Left kidney (tissue), 2 donors: ENCODE results near the gene CTSC. TPM values are rescaled to one million over a fixed set of nuclear protein-coding genes. Genes with fewer than 3 reads are reported as not detected.
"Not testable (repeated sequence)": the region's sequence is repeated elsewhere in the genome, so short reads cannot be mapped to it uniquely, and the experiment has no call there.

Experiments used
- DNase-seq: peaks from one replicate; pipeline ENCODE4 v3.0.0-alpha.2; 2013
- polyA plus RNA-seq: library from polyadenylated mRNA; unstranded; fragments of 120-200 nt; gene quantifications from one replicate; pipeline ENCODE4 v1.2.1, GENCODE V29; 2013; ENCODE audit not compliant: insufficient read length

CTSC gene
- polyA plus RNA-seq, 1 donor = 223 TPM

DNA sequence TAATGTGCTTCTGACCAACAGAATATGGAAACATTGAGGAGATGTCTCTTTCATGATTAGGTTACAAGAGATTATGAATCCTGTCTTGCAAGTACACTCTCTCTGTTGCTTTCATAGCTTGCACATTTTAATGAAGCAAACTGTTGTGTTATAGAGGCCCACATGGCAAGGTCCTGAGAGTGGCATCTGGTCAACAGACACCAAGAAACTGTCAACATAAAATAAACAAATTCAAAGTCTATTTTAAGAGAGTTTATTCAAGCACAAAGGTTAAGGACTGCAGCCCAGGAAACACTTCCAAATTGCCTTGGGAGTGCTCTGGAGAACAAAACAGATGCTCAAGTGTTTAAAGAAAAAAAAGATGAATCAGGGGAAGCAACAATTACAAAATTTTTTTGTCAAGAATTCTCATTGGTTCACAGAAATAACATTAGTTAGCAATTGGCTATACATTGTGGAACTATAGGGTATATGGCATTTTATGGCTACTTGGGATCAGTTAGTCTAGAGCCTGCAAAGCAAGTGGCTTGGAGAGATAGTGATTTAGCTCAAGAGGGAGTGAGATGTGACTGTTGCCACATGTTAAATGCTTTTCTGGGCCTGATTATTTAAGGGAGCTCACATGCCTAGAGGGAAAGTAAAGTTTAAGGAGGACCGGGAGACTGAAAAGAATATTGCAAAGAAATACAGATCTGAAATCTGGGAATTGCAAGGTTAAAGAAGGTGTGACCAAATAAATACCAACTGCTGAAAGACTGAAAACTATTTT, 54.6 kb downstream of the CTSC start:
- no peak for DNase-seq

GRCh38 chr11:88281317-88281712, 56.2 kb downstream of the CTSC start:
- no peak for DNase-seq

GRCh38 chr11:88280673-88281316, 56.7 kb downstream of the CTSC start:
- DNase-seq = no peak

GRCh38 chr11:88277349-88277915, 60.1 kb downstream of the CTSC start:
- DNase-seq = no peak

DNA sequence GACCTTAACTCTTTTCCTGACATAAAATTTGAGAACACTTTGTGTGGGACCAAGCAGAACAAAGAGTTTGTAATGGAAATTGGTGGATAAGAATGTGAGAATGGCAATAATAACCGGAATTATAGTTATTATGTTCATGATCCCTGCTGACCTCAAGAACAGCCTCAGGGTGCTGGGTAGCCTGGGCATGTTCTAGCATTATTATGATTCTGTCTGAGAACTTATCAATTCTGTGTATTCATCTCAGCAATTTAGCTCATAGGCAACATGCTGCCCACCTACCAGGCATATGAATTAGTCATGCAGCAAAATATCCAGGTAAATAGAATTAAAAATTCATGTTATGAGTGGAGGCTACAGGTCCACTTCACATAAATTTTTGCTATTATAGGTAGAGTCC, 61.9 kb downstream of the CTSC start:
- no peak for DNase-seq

DNA sequence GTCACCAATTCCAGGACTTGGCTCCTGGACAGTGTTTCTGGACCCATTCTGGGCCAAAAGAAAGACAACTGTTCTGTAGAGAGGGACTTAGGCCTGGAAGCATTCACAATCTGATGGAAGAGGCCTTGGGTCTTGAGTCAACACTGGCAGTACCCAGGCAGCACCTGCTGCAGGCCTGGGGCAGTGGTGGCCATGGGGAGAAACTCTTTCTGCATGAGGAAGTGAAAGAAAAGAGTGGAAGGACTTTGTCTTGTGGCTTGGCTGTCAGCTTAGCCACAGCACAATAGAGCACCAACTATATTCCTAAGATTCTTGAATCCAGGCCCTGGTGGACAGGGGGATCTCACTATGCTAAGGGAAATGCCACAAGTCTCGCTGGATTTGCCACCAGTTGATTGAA, 70.6 kb downstream of the CTSC start:
- DNase-seq = no peak

DNA sequence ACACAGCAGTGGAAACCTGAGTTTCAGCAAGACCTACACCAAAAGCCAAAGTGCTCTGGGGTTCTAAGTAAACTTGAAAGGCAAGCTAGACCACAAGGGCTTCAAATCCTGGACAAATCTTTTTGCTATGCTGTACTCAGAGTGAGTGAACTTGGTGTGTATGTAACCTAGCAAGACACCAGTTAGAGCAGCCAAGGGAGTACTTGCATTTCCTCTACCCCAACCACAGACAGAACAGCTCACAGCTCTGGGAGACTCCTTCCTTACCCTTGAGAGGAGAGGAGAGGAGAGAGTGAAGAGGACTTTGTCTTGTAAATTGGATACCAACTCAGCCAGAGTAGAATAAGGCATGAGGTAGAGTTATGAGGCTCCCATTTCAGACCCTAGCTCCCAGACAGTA, 71.4 kb downstream of the CTSC start:
- DNase-seq = no peak

DNA sequence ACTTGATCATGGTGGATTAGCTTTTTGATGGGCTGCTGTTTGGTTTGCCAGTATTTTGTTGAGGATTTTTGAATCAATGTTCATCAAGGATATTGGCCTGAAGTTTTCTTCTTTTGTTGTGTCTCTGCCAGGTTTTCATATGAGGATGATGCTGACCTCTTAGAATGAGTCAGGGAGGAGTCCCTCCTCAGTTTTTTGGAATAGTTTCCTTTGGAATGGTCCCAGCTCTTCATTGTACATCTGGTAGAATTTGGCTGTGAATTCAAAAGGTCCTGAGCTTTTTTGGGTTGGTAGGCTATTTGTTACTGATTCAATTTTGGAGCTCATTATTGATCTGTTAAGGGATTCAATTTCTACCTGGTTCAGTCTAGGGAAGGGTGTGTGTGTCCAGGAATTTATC, 78.1 kb downstream of the CTSC start:
- DNase-seq = no peak

- no peak for DNase-seq
Observed at GRCh38 chr11:88252208-88252607, 85.3 kb downstream of the CTSC start.

- no peak for DNase-seq
Observed at GRCh38 chr11:88250566-88251242, 86.8 kb downstream of the CTSC start.

GRCh38 chr11:88249706-88250105, 87.8 kb downstream of the CTSC start:
- DNase-seq = no peak

DNA sequence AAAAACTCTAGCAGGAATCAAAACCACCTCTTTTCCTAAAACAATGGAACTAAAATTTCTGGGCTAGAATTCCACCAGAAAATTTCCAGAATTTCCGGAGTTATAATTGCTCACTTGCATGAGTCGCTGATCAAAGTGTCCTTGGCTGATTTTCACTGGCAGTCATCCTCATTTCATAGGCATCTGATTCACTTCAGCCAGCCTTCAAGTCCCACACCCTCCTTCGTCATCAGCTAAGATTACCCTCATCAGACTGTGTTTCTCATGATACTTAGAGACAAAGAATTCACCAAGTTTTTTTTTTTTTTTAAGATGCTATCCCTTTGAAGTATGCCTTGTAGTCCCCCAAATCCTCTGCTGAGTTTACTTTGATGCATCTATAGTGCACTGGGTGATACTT, 90.8 kb downstream of the CTSC start:
- no peak for DNase-seq

DNA sequence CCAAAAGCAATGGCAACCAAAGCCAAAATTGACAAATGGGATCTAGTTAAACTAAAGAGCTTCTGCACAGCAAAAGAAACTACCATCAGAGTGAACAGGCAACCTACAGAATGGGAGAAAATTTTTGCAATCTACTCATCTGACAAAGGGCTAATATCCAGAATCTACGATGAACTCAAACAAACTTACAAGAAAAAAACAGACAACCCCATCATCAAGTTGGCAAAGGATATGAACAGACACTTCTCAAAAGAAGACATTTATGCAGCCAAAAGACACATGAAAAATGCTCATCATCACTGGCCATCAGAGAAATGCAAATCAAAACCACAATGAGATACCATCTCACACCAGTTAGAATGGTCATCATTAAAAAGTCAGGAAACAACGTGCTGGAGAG, 92.0 kb downstream of the CTSC start:
- DNase-seq = not testable (repeated sequence)

Other genes with a start within 250 kb of the CTSC start
- 18.9 TPM for gene RAB38, start 162.3 kb downstream of the CTSC start, polyA plus RNA-seq